HG03159 (cell line): ENCODE data around the gene C2orf81.
"Not testable (repeated sequence)": the region's sequence is repeated elsewhere in the genome, so short reads cannot be mapped to it uniquely, and the experiment has no call there.

ENCODE experiments used
- ATAC-seq: cut with Tn5 transposase; IDR thresholded peaks from one replicate; pipeline ENCODE4 v1.9.1; 2021; ENCODE audit warnings: mild to moderate bottlenecking, moderate library complexity; ENCODE audit not compliant: unreplicated experiment

The C2orf81 gene

GRCh38 chr2:74444498-74445318 is 23.3 kb upstream of the C2orf81 start:
- ATAC-seq: no peak

GRCh38 chr2:74442483-74443297 is 21.3 kb upstream of the C2orf81 start:
- not testable (repeated sequence) for ATAC-seq

- no peak for ATAC-seq
Measured at GRCh38 chr2:74441690-74442482, 20.5 kb upstream of the C2orf81 start, which contains the start of gene RTKN. Gene RTKN, minus strand, starts transcription at chr2:74441937. Its CDS starts 121 bp downstream, at chr2:74441816.

- no peak for ATAC-seq
Measured at GRCh38 chr2:74441170-74441689, 19.8 kb upstream of the C2orf81 start.

- peak; percentile 88 for ATAC-seq
Measured at GRCh38 chr2:74440378-74441169, 19.2 kb upstream of the C2orf81 start.

- ATAC-seq: peak; percentile 19
Measured at GRCh38 chr2:74439803-74440377, 18.5 kb upstream of the C2orf81 start.

- ATAC-seq: no peak
Measured at GRCh38 chr2:74439373-74439772, 18.0 kb upstream of the C2orf81 start.

- no peak for ATAC-seq
Measured at GRCh38 chr2:74438248-74438647, 16.8 kb upstream of the C2orf81 start.

- no peak for ATAC-seq
Measured at GRCh38 chr2:74436848-74437695, 15.7 kb upstream of the C2orf81 start.

GRCh38 chr2:74436111-74436805 is 14.8 kb upstream of the C2orf81 start:
- ATAC-seq: no peak

- no peak for ATAC-seq
Measured at GRCh38 chr2:74430502-74430901, 9.1 kb upstream of the C2orf81 start.

GRCh38 chr2:74429487-74430451 is 8.3 kb upstream of the C2orf81 start:
- no peak for ATAC-seq

- no peak for ATAC-seq
Measured at GRCh38 chr2:74428675-74429074, 7.3 kb upstream of the C2orf81 start.

GRCh38 chr2:74427551-74427950 is 6.1 kb upstream of the C2orf81 start:
- ATAC-seq: no peak

- ATAC-seq: no peak
Measured at GRCh38 chr2:74426181-74426758, 4.9 kb upstream of the C2orf81 start.

- no peak for ATAC-seq
Measured at GRCh38 chr2:74425523-74425922, 4.1 kb upstream of the C2orf81 start.

- no peak for ATAC-seq
Measured at GRCh38 chr2:74424995-74425406, 3.6 kb upstream of the C2orf81 start.
